Right kidney (tissue), 1 donor: ENCODE results near the gene HLTF.

Experiments used
- DNase-seq: peaks from one replicate; pipeline ENCODE4 v3.0.0-alpha.2; 2016

The HLTF gene

DNA sequence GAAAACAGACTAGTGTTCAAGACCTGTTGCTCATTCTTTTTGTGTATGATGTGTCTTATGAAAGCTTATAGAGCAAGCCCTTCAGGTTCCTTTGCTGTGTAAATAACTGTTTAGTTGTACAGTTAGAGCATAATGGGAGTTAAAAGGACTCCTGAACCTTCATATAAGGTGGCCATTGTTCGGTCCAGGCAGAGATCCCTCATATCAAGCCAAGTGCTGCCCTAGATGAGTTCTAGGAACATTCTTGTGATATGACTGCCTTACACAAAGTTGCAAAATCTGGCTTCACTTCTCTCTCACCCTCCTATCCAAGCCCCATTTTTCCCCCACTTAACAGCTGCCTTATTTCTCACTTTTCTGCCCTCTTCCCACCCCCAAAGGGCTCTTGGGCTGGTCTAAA lies 68.1 kb downstream of the HLTF start:
- no peak for DNase-seq

DNA sequence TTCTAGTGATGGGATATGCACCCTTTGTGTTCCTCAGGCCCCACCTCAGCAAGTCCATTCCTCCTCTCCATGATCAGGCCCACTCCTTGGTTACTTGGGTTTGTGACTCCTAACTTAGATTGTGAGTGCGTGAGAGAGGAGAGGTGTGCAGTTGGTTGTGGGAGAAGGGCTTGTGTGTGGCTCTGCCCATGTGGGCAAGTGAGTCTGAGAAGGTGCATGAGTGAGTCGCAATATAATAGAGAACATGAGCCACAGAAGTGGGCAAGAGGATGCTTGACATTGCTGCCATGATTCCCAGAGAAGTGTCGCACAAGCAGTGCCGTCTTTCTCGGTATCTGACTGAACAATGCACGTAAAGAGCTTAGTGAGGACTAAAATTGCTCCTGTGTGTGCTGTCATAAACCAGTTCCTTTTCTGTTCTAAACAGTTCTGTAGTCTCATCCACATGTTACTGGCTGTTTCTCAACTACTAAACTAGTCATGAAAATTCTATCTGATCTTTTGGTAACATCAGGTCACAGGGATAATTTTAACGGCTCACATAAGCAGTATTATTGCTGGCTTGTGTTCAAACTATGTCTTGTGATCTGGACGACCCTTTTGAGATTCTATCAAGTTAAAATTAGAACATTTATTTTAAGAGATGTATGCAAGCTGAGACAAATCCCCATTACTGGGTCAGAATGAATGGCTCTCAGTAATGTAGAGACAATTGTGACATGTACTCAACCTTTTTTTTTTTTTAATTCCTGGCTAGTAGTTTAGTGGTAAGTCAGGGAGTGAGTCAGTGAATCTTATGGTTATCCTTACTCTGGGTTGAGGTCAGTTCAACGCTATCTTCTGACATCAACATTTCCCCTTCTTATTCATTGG lies 69.4 kb downstream of the HLTF start:
- no peak for DNase-seq

DNA sequence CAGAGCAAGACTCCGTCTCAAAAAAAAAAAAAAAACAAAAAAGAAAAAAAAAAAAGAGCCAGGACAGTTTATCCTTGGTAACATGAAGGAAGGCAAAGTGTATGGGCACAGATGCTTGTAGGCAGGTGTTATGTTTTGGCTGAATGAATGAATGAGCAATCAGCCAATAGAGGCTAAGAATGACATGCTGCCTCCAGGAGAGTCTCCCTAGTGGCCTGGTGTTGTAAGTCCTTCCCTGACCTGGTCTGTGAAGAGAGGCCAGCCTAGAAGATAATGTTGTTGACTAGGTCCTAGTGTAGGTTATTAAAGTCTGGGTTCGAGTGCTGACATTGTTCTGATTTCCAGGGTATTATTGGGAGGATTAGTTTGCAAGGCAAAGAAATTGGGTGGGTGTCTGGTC lies 70.1 kb downstream of the HLTF start:
- DNase-seq = no peak

DNA sequence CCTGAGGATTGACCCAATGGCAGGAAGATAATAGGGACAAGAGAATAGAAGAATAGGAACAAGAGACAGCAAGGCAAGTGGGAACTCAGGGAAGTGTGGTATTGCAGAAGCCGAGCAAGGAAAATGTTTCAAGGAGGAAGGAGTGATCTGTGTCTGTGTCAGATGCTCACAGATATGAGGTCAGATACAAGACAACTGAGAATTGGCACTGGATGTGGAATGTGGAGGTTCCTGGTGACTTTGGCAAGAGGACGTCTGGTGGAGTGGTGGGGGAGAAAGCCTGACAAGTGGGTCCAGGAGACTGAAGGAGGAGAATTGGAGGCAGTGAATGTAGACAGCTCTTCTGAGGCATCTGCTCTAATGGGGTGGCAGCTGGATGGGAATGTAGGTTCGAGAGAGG lies 70.9 kb downstream of the HLTF start:
- no peak for DNase-seq

DNA sequence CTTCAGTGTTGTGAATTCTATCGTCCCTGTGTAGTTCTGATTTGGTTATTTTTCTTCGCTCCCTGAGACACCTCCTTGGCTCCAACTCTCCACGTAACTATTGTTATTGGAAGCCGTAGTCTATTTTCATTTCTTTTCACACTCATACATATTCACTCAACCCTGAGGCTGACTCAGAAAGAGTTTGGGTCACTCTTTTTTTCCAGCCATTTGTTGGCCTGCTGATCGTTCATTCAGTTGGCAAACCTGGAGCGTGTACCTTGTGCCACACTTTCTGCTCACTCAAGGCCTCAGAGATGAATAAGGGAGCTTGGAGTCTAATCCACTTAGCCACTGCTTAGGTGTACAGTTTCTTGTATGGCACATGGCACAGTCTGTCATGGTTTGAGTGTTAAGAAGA lies 72.6 kb downstream of the HLTF start:
- no peak for DNase-seq

DNA sequence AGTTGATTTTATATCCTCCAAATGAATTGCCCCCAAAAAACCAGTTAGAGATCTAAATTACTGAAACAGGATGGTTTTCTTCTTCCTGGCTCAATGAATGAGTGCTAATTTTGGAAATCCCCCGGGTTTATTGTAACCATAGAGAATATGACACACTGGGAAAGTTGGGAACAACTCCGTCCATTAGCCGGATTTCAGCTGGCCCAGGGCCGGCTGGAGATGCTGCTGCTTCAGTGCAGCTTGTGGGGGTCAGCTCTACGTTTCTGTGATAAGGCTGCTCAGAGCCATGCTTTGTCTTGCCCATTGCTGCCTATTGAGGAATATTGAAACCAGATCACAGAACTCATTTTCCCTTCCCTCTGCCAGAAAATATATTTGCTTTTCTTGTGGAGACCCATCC lies 74.7 kb downstream of the HLTF start:
- no peak for DNase-seq

DNA sequence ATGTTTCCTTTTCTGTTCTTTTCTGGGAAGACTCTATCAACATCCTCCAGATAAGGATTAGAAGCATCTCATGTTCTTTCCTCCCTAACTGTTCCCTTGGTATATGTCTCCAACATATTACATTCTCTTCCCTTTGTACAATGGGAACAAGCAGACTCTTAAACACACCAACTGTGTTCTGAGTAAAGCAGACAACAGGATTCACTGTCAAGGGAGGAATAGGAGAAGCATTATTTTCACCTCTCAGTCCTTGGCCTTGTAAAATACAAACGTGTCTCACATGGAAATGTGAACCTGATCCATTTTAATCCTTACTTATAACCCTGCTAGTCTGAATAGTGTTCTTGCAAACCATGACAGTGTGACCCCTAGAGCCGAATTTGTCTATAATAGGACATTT lies 75.4 kb downstream of the HLTF start:
- DNase-seq = no peak

DNA sequence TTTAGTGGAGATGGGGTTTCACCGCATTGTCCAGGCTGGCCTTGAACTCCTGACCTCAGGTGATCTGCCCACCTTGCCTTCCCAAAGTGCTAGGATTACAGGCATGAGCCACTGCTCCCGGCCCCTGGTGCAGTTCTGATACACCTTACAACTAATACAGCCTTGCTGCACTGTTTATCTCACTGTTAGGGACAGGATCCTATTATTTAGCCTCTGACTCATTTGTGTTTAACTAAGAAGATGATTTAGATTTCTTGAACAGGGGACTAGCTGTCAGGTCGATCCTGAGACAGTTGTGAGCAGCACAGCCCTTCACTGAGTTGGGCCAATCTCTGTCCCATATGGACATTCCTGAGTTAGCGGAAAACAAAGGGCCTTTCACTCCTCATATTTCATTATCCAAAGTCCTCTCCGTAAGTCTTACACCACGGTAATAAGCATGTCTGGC lies 75.8 kb downstream of the HLTF start:
- no peak for DNase-seq

DNA sequence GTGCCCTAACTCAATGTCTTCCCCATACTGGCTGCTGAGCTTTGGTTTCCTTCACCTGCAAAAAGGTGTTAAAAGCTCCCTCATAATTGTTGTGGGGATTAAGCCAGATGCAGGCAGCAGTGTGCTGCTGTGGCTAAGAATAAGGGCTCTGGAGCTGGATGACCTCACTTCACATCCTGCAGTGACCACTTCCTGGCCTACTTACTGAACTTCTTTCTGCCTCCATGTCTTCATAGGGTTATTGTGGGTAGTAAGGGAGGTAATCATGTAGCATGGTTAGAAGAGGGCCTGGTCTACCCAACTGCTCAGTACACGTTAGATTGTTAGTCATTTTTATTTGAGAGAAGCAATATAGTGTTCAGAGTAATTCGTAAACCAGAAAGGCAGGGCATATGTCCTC lies 76.6 kb downstream of the HLTF start:
- no peak for DNase-seq

DNA sequence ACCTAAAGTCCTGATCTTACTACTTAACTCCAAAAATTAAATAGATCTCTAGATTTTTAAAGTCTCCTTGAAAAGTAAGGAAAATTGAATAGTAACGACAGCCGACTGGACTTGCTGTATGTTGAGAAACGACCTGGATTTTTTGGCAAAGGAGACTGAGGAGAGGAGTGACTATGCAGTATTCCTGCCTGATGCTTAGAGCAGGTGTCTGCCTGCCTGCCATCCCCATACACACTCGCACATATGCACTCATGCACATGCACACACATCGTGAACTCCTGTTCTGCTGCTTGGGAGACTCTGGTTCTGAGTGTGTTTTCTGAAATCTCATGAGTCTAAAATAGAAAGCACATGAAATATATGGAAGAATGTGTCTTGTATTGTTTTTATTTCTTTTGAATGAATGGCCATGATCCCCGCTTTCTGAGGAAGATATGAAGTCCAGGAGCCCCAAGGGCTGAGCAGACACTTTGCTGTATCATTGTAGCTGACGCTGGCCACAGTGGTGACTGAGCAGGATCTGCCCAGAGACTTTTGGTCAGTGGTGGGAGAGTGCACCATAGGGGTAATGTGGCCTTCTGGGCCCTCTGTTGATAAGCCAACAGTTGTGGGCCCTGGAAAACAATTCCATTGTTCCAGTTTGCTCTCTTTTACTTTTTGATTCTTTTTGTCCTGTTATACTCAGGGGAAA lies 78.6 kb downstream of the HLTF start:
- no peak for DNase-seq

DNA sequence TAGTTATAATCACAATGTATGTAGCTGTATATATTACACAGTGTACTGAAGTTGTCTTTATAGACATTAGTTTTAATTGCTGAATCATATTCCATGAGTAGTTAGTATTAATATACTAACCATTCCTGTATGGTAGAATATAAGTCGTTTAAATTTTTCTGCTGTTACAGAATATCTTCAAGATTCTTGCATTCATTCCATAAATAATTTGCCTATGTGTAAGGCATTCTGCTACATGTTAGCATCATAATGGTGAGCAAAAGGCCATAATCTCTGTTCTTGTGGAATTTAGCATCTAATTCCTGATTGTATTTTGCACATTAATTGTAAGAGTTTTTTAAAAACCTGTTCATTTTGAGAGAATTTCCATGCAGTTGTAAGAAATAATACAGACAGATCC lies 80.9 kb downstream of the HLTF start:
- DNase-seq = no peak

DNA sequence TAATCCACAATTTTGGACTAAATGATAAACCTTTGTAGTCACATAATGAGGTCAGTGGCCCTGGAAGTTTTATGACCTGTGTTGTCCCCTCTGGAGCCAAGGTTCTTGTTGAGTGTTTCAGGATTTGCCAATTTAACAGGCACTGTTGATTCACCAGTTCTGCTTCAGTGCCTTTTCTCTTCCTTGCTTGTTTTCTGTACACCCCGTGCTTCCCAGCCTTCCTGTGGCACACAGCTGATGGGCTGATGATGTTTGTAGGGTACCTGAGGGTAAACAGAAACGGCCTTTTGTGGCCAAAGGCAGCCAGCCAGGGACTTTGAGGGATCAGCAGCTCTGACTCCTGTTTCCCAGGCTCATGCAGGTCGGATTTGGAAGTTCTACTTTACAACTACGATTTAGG lies 81.7 kb downstream of the HLTF start:
- DNase-seq = no peak

DNA sequence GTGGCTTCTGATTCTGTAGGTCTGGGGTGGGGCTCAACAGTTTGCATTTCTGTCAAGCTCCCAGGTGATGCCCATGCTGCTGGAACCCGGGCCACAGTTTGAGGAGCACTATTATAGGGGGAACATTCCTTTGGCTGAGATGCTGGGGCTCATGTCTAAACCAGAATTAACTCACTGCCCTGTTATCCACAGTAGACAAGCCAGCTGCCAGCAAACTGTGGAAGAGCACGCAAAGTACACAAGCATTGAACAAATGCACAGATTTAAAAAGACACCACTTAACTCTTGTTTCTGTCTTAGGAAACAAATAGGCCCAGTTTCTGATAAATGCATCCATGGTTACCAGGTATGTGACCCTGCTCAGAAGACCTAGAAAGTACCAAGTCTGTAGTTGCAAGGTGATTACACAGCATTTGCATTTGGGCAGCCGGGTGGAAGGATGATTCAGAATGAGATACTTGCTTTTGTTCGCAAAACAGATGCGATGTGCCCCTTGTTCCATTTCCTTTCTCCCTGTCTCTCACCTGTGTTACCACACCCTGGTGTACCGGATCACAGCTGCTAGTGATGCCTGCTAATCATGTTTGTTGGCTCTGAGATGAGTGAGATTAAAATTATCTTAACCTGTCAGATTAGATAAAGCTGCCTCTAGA lies 82.6 kb downstream of the HLTF start:
- DNase-seq = no peak

DNA sequence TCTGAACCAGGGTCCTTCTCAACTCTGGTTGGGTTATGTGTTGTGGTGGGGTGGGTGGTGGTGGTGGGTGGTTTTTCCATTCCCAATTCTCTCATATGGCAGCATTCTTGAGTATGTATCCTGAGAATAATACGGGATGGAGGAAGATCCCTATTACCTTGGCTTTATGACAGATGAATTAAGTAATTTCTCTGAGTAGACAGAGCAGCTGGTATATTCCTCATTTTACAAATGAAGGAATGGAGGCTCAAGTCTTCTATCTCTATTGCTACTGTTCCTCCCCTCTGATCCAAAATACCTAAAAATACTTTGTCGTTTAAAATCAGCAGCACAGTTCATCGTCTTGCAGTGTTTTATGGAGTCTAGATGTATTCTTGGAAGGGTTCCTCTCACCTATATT lies 84.6 kb downstream of the HLTF start:
- DNase-seq = no peak

DNA sequence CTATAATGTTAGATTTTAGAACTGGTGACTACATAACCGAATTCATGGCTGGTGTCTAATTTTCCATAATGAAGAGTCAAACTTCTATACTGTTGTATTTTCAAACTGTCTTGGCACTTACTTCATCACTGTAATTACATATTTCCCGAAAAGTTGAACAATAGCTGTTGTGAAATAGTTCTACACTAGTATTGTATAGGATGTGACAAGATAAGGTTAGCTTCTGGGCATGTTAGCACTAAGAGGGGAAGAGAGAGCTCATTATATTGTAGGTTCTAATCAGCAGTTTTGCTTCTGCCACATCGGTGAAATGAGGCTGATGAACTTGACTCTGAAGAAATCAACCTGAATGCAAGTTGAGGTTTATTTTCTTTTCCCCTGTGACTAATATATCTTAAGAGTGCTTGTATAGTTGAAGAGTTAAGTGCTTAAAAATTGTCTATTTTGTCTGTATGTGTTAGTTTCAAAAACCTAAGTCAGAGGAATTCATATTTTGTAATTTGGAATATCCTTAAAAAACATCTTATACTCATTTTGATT lies 86.1 kb downstream of the HLTF start:
- DNase-seq = no peak

DNA sequence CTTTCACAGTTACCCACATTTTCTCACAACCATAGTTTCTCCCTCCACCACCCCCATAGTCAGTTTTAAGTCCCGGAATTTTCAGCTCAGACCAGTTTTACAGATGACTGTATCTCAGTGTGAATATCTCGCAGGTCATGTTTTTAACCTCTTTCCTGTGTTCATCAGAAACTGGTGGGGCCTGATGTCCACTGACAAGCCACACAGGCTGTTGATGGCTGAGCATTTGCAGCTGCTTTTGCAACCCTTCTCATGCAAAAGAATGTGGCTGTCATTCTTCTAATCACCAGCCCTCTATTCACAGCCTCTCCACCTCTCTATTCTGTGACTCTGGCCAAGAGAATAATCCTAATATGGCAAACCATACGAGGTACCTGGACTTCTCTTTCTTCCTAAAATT lies 86.5 kb downstream of the HLTF start:
- no peak for DNase-seq

DNA sequence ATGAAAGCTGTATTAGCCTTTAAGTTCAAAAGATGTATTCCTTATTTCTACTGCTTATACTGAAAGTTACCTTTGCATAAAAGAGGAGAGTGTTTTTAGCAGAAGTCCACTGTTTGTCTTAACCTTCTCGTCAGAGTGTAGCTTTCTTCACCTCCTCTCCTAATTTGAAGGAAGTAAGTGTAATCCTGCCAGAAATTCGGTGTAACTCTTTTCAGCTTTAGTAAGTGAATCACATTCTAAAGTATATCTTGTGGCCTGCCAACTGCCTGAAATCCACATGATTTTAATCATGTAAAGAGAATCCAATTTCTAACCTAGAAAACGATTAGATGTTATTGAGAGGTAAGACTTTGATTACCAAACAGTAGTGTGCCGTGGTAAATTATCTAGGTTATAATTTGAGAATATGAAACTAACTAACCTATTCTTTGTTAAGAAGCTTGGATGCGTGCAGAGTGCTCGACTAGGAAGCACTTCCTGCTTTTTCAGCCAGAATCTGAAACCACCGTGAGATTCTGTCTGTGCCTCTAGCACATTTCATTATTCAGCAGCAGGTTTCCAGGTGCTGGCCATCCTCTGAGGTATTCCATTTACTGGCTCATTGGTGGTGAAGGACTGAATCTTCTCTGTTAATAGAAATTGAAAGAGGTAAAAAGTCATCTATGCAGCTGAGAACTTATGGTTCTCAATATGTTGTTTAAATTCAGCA lies 87.5 kb downstream of the HLTF start:
- DNase-seq = no peak

DNA sequence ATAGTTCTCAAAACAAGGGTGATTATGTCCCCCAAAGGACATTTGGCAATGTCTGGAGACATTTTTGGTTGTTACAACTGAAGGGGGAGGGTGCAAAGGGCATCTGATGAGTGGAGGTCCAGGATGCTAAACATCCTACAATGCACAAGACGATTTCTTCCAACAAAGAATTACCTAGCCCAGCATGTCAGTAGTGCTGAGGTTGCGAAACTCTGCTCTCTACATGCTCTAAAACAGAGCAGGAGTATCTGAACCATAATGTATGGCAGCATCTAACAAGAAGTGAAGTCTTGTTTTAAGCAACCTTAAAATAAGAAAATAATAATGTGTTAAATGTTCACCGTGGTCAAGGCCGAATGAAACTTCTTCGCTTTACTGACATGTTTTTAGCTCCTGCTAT lies 88.0 kb downstream of the HLTF start:
- DNase-seq = no peak

DNA sequence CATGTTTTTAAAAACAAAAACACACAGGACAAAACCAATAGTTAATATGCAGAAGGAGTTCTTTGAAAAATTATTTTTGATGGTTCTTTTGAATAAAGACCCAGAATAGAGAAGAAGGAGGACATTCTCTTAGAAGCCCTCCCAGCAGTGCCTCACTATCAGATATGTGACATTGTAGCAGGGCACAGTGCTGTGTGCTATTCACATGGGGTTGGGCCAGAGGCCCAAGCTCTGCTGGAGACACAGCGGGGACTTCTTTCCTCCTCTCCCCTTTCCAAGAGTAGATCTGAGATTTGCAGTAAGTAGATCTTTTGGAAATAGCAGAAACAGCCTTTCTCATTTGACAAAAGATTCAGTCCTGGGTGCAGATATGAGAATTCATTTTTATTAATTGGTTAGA lies 88.7 kb downstream of the HLTF start:
- no peak for DNase-seq

DNA sequence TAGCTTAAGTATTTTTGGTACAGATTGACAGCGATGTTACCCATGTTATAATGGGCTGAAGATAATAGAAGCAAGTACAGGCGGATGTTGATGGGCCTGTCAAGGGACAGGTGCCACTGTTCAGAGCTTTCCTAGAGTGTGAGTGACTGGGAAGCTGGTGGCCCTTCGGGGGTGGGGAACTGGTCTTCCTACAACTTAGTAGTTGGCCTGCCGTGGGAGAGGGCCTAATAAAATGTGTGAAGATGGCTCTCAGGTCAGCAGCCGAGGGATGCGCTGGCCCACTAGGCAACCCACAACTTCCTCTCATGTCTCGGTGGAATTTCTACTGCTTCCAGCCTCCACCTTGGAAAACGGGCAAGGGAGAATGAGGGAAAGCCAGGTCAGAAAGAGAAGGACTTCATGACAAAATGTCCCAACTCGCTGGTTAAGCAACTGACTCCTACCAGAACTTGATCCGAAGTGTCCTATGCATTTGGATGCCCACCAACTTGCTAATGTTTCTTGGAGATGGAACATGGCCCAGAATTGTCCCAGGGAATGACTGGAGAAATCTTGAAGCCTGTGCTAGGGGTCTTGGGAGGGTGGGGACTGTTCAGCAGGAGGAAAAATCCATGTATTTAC lies 93.6 kb downstream of the HLTF start:
- DNase-seq = no peak

DNA sequence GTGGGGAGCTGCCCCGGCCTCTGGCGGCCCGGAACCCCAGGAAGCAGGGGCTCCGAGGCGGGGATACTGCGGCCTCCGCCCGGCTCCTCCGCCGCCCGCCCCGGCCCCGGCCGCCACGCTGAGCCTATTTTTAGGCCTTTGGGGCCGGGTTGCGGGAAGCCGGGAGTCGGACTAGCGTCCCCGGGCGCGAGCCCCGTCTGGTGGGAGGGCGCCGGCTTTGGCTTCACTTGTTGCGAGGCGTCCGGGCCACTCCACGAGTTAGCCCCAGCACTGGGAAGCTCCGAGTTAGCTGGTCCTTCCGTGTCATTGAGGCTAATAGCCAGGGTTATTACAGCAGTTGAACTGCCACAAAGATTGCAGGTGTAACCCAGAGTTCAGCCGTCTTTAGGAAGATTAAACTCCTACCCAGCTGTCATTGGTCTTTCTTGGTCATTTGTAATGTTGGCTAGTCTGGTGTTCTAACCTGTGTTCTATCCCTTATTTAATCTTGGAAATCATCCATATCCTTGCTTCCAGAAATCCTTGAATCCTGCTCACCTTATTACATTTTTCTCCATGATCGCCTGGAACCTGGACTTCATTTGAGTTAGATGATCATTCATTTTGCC lies 94.2 kb downstream of the HLTF start:
- peak; percentile 72 for DNase-seq
